ENCODE data around the gene SMTNL2.

The SMTNL2 gene

GRCh38 chr17:4617090-4617489 is 32.8 kb downstream of the SMTNL2 start:
- H3K27me3 ChIP-seq (ENCODE audit: insufficient read depth, low read length): no peaks in the 10 kb centered on the region
- no peak overlapping the region for H3K9ac ChIP-seq (ENCODE audit: low read length)
- H3F3A ChIP-seq (ENCODE audit: insufficient read depth, low read length): no peaks in the 10 kb centered on the region
- H3K4me1 ChIP-seq (ENCODE audit: insufficient read depth, low read length, severe bottlenecking): no peaks in the 10 kb centered on the region
- no peaks in the 10 kb centered on the region for H4K20me1 ChIP-seq (ENCODE audit: insufficient read depth, low read length)
- no peaks in the 10 kb centered on the region; the same call in 1 of the 2 replicates for H3K36me3 ChIP-seq (ENCODE audit: insufficient read depth, low read length)
- H3K4me3 ChIP-seq (ENCODE audit: low read depth, low read length, poor library complexity, severe bottlenecking): no peak overlapping the region
- TF ChIP-seq EZH2 (IDR thresholded peaks at IDR 0.05; ENCODE audit: borderline replicate concordance, low read length): no peak
- no peak for TF ChIP-seq CTCF (IDR thresholded peaks at IDR 0.05; ENCODE audit: low read length)
- H3K4me2 ChIP-seq (ENCODE audit: low read length): no peak overlapping the region
- H3K27ac ChIP-seq (ENCODE audit: low read depth, low read length, poor library complexity, severe bottlenecking): no peak overlapping the region
- H3K9me3 ChIP-seq (ENCODE audit: low read length): no peaks in the 10 kb centered on the region
- no peak overlapping the region for H2AFZ ChIP-seq (ENCODE audit: low read length)
- H3K79me2 ChIP-seq (ENCODE audit: insufficient read depth, low read length): no peaks in the 10 kb centered on the region
- H3K9me2 ChIP-seq (ENCODE audit: low read depth, low read length): no peaks in the 10 kb centered on the region

DNA sequence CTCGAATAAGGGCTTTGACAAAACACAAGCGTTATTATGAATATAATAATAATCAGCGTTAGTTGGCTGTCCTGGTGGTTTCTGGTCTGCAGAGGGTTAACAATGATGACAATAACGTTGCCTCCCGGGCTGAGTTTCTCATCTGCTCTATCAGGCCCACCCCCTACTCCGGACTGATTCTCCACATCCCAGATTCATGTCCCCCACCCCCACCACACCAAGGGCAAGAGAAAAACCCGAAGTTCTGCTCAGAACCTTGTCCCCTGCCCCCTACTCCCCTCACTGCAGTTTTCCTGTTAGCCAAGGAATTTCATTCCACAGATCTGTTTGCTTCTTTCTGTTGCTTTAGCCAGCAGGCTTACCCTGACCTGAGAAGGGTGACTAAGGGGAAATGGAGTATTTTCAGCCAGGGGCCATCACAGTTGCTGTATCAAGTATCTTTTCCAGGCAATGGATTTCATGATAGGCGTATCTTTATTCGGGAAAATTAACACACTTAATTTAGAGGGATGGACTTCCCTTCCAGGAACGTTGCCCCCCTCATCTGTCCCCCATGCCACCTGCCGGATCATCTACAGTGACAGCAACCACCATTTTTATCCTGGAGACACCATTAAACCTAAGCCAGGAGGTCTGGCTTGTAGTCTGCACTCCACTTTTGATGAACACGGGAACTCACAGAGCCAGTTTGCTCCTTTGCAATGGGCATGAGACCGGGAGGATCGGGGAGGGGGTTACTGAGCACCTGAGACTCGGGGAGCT is 33.4 kb downstream of the SMTNL2 start:
- H3K9me3 ChIP-seq (ENCODE audit: low read length): no peaks in the 10 kb centered on the region
- H3K79me2 ChIP-seq (ENCODE audit: insufficient read depth, low read length): no peaks in the 10 kb centered on the region
- H4K20me1 ChIP-seq (ENCODE audit: insufficient read depth, low read length): no peaks in the 10 kb centered on the region
- no peak for TF ChIP-seq CTCF (IDR thresholded peaks at IDR 0.05; ENCODE audit: low read length)
- no peak for TF ChIP-seq EZH2 (IDR thresholded peaks at IDR 0.05; ENCODE audit: borderline replicate concordance, low read length)
- H3K9ac ChIP-seq (ENCODE audit: low read length): no peak overlapping the region
- no peak overlapping the region for H2AFZ ChIP-seq (ENCODE audit: low read length)
- H3K36me3 ChIP-seq (ENCODE audit: insufficient read depth, low read length): no peaks in the 10 kb centered on the region; the same call in 1 of the 2 replicates
- H3K27me3 ChIP-seq (ENCODE audit: insufficient read depth, low read length): no peaks in the 10 kb centered on the region
- no peak overlapping the region for H3K27ac ChIP-seq (ENCODE audit: low read depth, low read length, poor library complexity, severe bottlenecking)
- H3K4me1 ChIP-seq (ENCODE audit: insufficient read depth, low read length, severe bottlenecking): no peaks in the 10 kb centered on the region
- H3K9me2 ChIP-seq (ENCODE audit: low read depth, low read length): no peaks in the 10 kb centered on the region
- no peaks in the 10 kb centered on the region for H3F3A ChIP-seq (ENCODE audit: insufficient read depth, low read length)
- no peak overlapping the region for H3K4me2 ChIP-seq (ENCODE audit: low read length)
- no peak overlapping the region for H3K4me3 ChIP-seq (ENCODE audit: low read depth, low read length, poor library complexity, severe bottlenecking)

GRCh38 chr17:4620531-4621101 is 36.3 kb downstream of the SMTNL2 start:
- TF ChIP-seq EZH2 (IDR thresholded peaks at IDR 0.05; ENCODE audit: borderline replicate concordance, low read length) (no peak), CTCF (IDR thresholded peaks at IDR 0.05; ENCODE audit: low read length) (no peak)
- H2AFZ ChIP-seq (ENCODE audit: low read length): no peak overlapping the region
- no peaks in the 10 kb centered on the region for H3K9me2 ChIP-seq (ENCODE audit: low read depth, low read length)
- no peaks in the 10 kb centered on the region for H3K79me2 ChIP-seq (ENCODE audit: insufficient read depth, low read length)
- no peaks in the 10 kb centered on the region for H3K9me3 ChIP-seq (ENCODE audit: low read length)
- H3K9ac ChIP-seq (ENCODE audit: low read length): no peak overlapping the region
- H3K4me2 ChIP-seq (ENCODE audit: low read length): no peak overlapping the region
- H4K20me1 ChIP-seq (ENCODE audit: insufficient read depth, low read length): no peaks in the 10 kb centered on the region
- no peaks in the 10 kb centered on the region for H3F3A ChIP-seq (ENCODE audit: insufficient read depth, low read length)
- no peaks in the 10 kb centered on the region for H3K27me3 ChIP-seq (ENCODE audit: insufficient read depth, low read length)
- H3K27ac ChIP-seq (ENCODE audit: low read depth, low read length, poor library complexity, severe bottlenecking): no peak overlapping the region
- H3K4me3 ChIP-seq (ENCODE audit: low read depth, low read length, poor library complexity, severe bottlenecking): no peak overlapping the region
- no peaks in the 10 kb centered on the region; the same call in 1 of the 2 replicates for H3K36me3 ChIP-seq (ENCODE audit: insufficient read depth, low read length)
- H3K4me1 ChIP-seq (ENCODE audit: insufficient read depth, low read length, severe bottlenecking): no peaks in the 10 kb centered on the region

Data from OCI-LY1 (cell line).